Memory B cell (primary cell): ENCODE measurements around the gene SFMBT2.

Experiments used
- ATAC-seq: fragments of 150-1000 bp; cut with Tn5 transposase; 2 replicates; pipeline ENCODE4 v1.10.0; 2021; ENCODE audit warnings: low read depth, mild to moderate bottlenecking, moderate library complexity
- DNase-seq, 2 donors: peaks; one replicate each; pipeline ENCODE4 v3.0.0; 2022; ENCODE audit warnings: low spot score in 2 of 2
- H3K27ac Mint-ChIP-seq: one replicate; pipeline ENCODE4 v1.8.0; 2022; ENCODE audit warnings: mild to moderate bottlenecking, moderate library complexity, mixed read lengths
- H3K27me3 Mint-ChIP-seq: one replicate; pipeline ENCODE4 v1.8.0; 2022; ENCODE audit warnings: mixed read lengths
- H3K36me3 Mint-ChIP-seq: one replicate; pipeline ENCODE4 v1.8.0; 2022; ENCODE audit warnings: mild to moderate bottlenecking, mixed read lengths
- H3K4me1 Mint-ChIP-seq: one replicate; pipeline ENCODE4 v1.8.0; 2022; ENCODE audit warnings: mixed read lengths
- H3K4me3 Mint-ChIP-seq: one replicate; pipeline ENCODE4 v1.8.0; 2022; ENCODE audit warnings: mild to moderate bottlenecking, moderate library complexity, mixed read lengths
- H3K9me3 Mint-ChIP-seq: one replicate; pipeline ENCODE4 v1.8.0; 2022; ENCODE audit warnings: mixed read lengths

SFMBT2 gene

DNA sequence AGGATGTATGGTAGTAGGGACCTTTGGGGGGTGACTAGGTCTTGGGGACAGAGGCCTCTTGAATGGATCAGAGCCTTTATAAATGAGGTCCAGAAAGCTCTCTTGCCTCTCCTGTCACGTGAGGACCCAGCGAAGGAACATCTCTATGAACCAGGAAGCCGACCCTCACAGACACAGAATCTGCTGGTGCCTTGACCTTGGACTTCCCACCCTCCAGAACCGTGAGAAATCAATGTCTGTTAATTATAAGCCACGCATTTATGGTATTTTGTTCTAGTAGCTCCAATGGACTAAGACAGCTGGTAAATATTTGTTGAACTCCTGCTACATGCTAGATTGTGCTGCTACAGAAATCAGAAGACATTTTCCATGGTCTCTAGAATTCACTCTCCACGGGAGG, 276.9 kb downstream of the SFMBT2 start:
- H3K4me1 Mint-ChIP-seq, result peaks cover 4% of the 10 kb centered on the region
- DNase-seq (no peak), ATAC-seq (no peak)
- peaks cover 4% of the 10 kb centered on the region for H3K36me3 Mint-ChIP-seq
- no peaks in the 10 kb centered on the region for H3K9me3 Mint-ChIP-seq
- H3K27me3 Mint-ChIP-seq, result peaks cover 22% of the 10 kb centered on the region
- H3K4me3 Mint-ChIP-seq, result no peak overlapping the region
- no peak overlapping the region for H3K27ac Mint-ChIP-seq

DNA sequence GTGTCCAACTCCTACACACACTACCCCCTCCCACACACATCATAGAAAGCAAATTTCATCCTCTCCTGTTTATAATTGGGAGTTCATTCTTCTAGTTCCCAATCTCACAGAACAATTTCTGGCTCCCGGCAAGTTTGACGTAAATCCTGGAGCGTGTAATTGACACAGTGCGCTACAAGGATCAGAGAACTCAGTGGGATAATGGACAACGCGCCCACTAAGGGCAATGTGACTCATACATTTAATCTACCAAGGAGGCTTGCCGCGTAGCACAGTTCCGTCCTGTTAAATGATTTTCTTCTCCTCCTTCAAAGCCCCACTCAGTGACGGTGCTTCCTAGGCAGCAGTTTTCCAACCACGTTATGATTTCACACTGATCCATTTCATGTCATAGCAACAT, 277.6 kb downstream of the SFMBT2 start:
- peaks cover 22% of the 10 kb centered on the region for H3K27me3 Mint-ChIP-seq
- ATAC-seq, result no peak
- peaks cover 4% of the 10 kb centered on the region for H3K36me3 Mint-ChIP-seq
- peaks cover 4% of the 10 kb centered on the region for H3K4me1 Mint-ChIP-seq
- no peak overlapping the region for H3K4me3 Mint-ChIP-seq
- H3K9me3 Mint-ChIP-seq, result no peaks in the 10 kb centered on the region
- no peak for DNase-seq
- no peak overlapping the region for H3K27ac Mint-ChIP-seq

DNA sequence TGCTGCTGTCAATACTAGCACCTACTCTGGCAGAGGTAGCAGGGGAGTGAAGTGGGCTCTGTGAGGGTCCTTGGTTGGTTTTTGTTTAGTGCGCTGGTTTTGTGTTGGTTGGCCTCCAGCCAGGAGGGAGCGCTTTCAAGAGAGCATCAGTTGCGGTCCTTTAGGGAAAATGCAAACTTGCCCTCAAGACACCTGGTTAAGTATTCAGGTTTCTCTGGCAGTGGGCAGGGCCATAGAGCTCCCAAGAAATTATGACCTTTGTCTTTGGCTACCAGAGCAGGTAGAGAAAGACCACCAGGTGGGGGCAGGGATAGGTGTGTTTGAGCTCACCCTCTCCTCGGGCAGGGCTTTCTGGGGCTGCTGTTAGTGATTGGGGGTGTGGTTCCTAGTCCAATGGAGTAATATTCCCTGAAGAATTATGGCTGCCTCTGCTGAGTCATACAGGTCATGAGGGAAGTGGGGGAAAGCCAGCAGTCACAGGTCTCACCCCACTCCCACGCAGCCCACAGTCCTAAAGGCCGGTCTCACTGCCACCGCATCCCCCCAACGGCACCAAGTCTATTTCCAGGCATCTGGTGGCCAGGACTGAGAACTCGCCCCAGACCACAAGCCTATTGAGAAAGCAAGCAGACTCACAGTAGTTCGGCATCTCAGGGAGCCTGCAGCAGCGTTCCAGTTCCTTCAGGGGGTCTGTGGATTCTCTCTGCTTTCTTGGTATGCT, 280.5 kb downstream of the SFMBT2 start:
- H3K27me3 Mint-ChIP-seq, result peaks cover 15% of the 10 kb centered on the region

DNA sequence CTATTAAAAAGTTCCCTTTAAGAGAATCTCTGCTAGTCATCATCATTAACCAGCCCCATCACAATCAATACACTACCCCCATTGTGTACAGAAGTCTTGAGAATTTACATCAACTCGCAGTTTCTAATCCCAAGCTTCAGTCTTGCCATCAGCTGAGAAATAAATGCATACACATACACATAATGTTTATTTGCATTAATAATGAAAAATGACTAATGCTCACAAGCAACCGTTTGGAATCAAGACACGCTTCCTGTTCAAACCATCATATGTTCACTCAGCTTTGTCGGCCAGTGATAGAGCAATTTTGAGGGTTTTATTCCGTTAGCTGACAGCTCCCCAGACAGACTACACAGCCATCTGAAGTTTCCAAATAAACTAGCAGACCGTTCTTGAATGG, 287.1 kb downstream of the SFMBT2 start:
- Mint-ChIP-seq H3K4me1 (peaks cover 4% of the 10 kb centered on the region), H3K27me3 (peaks cover 3% of the 10 kb centered on the region), H3K36me3 (no peaks in the 10 kb centered on the region), H3K4me3 (no peak overlapping the region), H3K27ac (no peak overlapping the region), H3K9me3 (peaks cover 2% of the 10 kb centered on the region)
- no peak for ATAC-seq
- DNase-seq, result no peak

More for the DNA sequence above, 280.5 kb downstream of the SFMBT2 start:
- Mint-ChIP-seq H3K27ac (no peak overlapping the region), H3K9me3 (no peaks in the 10 kb centered on the region), H3K36me3 (peaks cover 4% of the 10 kb centered on the region), H3K4me3 (no peak overlapping the region), H3K4me1 (peaks cover 4% of the 10 kb centered on the region)
- DNase-seq (no peak), ATAC-seq (no peak)

DNA sequence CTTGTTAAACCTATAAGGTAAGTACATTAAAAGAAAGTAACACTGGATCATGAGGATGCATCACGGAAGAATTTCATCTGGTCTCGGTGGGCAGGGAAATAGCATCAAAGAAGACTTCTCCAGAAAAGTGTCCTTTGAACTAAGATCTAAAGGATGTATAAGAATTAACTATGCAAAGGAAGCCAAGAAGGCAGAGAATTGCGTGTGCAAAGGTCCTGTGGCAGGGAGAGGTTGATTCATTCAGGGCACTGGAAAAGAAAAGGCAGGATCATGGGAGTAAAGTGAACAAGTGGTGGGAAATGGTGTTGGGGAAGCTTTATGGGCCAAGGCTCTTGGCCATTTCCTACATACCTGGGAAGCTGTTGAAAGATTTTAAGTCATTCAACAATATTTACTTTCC, 288.3 kb downstream of the SFMBT2 start:
- ATAC-seq (no peak), DNase-seq (no peak)
- peaks cover 2% of the 10 kb centered on the region for H3K9me3 Mint-ChIP-seq
- peaks cover 7% of the 10 kb centered on the region for H3K4me1 Mint-ChIP-seq
- H3K4me3 Mint-ChIP-seq, result no peak overlapping the region
- H3K27me3 Mint-ChIP-seq, result peaks cover 3% of the 10 kb centered on the region
- no peak overlapping the region for H3K27ac Mint-ChIP-seq
- H3K36me3 Mint-ChIP-seq, result no peaks in the 10 kb centered on the region

DNA sequence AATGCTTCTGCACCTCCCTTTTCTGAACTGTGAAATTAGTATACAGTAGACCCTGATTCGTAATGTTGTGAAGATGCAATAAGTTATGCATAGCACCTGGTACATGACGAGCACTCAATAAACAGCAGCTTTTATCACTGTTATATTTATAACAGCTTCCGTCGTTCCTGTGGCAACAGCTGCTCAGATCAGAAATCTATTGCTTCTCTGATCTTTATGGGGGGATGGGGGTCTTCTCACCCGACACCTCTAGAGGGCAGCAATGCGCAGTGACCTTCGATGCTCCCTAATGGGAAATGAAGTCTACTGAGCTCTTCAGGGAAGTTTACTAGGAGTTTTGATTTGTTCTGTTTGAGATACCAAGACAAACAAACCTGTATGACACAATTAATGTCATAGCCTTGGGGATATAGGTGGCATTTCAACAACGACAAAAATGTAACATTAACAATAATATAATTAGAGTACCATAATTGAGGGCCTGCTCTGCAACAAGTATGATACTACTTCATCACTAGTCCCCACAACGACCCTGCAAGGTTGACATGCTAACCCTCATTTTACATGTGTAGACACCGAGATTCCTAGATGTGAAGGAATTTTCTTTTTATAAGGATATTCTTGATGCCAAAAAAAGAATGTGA, 289.6 kb downstream of the SFMBT2 start:
- H3K9me3 Mint-ChIP-seq, result peaks cover 2% of the 10 kb centered on the region
- no peak overlapping the region for H3K4me3 Mint-ChIP-seq
- DNase-seq (peak; percentile 61 to 63), ATAC-seq (peak; percentile 92)
- H3K36me3 Mint-ChIP-seq, result no peaks in the 10 kb centered on the region
- H3K4me1 Mint-ChIP-seq, result peaks cover 7% of the 10 kb centered on the region
- H3K27me3 Mint-ChIP-seq, result peaks cover 3% of the 10 kb centered on the region
- no peak overlapping the region for H3K27ac Mint-ChIP-seq

DNA sequence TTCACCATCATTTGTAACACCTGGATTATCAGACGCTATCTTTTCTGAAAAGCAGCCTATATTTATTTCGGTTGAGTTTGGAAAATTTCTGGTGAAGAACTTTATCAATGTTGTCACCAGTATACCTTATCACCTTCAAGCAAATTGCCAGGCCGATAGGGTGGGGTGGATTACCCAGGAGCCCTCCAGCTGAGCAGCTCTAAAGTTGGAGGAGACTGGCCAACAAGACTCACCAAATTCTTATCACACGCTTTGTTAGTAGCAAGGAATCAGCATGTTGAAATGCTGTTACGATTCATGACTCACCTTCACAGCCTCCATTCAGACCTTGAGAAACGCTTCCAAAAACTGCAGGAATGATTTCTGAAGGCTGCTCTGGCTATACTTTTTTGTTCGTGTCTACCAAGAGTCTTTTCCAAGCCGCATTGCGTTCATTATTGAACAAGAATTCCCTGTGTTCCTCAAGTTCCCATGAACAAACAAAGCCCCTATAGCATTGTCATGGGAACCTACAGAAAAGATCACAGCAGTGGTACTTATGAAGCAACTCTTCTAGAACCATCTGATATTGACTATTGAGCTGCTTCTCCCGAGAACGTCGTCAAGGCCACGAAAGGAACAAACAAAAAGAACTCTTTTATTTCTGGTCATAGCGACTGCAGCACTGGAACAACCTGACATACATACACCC, 291.4 kb downstream of the SFMBT2 start:
- ATAC-seq, result no peak
- Mint-ChIP-seq H3K36me3 (no peaks in the 10 kb centered on the region), H3K4me1 (peaks cover 7% of the 10 kb centered on the region), H3K9me3 (peaks cover 2% of the 10 kb centered on the region), H3K27me3 (peaks cover 3% of the 10 kb centered on the region), H3K4me3 (no peak overlapping the region), H3K27ac (no peak overlapping the region)
- no peak for DNase-seq

DNA sequence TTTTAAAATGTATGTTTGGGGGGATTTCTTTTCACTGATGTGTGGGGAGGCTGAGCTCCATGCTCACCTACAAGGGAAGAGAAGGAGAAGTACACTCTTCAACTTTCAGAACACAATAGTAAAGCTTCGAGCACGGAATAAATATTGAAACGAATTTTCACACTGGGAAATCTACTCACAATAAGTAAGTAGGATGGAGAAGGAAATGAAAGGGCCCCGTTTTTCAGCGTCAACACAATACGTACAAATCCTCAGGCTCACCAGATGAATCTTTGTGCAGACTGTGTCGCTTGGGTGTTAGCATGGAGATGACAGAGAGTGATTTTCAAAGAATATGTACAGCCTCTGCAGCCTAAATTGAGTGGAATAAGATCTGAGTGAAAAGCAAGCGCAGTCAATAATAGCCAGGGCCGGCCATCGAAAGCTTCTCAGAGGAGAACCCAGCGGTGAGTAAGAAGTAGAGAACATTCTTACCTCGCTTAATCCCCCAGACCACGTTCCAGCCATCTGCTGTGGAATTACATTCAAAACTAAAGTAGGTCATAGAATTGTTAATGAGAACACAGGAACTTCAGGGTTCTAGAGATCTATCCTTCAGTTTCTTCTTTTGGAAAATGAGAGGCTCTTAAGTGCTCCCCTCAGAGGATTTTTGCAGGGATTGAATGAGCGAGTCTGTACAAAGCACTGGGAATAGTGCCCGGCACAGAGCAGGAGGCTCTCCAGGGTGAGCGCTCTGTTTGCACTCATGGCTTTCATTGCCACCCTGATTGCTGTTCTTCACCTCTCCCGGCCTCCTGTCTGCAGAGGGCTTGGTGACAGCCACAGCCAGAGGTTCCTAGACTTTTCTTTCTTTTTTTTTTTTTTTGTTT, 292.8 kb downstream of the SFMBT2 start:
- Mint-ChIP-seq H3K4me1 (peaks cover 7% of the 10 kb centered on the region), H3K27ac (no peak overlapping the region), H3K4me3 (no peak overlapping the region), H3K36me3 (no peaks in the 10 kb centered on the region), H3K27me3 (peaks cover 3% of the 10 kb centered on the region), H3K9me3 (peaks cover 2% of the 10 kb centered on the region)
- DNase-seq, result no peak
- no peak for ATAC-seq

DNA sequence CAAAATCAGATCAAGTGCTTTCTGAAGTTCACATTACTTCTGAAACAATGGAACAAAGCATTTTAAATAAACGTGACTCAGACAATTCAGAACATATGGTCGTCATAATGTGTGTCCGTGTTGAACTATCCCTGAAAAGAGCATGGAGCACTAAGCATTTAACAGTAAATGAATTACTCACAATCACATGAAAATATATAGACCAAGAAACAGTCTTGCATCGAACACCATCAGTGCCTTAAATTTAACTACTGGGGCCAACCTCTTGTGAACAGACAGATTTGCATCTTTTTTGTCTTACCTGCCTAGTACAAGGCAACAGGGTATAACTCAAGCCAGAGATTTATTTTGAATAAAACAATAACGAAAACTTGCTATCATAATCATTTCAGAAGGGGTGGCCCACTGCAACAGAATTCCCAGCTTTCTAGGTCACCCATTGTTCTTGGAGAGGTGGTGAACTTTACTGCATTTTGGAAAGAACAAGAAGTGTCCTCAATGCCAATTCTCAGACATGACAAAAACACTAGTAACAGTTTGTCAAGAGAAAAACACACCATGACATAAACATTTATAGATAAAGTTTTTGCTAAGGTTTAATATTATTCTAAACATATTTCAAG, 293.5 kb downstream of the SFMBT2 start:
- no peak for DNase-seq
- H3K36me3 Mint-ChIP-seq, result no peaks in the 10 kb centered on the region
- H3K9me3 Mint-ChIP-seq, result no peaks in the 10 kb centered on the region
- no peak overlapping the region for H3K4me3 Mint-ChIP-seq
- peaks cover 7% of the 10 kb centered on the region for H3K4me1 Mint-ChIP-seq
- H3K27me3 Mint-ChIP-seq, result no peaks in the 10 kb centered on the region
- H3K27ac Mint-ChIP-seq, result no peak overlapping the region
- no peak for ATAC-seq

DNA sequence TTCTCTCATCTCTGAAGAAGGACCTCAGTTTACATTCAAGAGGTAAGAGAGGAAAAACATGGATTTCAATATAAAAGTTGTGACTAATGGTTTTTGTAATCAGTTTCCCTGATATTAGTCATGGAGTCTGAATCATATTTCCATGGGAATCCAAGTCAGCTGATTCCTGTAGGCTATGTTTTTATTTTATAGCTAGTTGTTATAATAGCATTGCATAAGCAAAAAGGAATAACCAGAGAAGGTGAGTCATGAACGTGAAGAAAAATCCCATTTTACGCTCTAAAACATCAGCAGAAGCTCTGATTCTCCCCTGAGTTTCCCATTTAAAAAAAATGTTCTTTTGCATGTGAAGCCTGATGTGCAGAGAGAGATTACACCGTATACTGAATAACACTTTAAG, 299.3 kb downstream of the SFMBT2 start:
- Mint-ChIP-seq H3K36me3 (no peaks in the 10 kb centered on the region), H3K9me3 (peaks cover 2% of the 10 kb centered on the region), H3K4me3 (no peak overlapping the region), H3K27ac (no peak overlapping the region), H3K4me1 (no peaks in the 10 kb centered on the region), H3K27me3 (peaks cover 3% of the 10 kb centered on the region)
- ATAC-seq, result no peak
- DNase-seq, result no peak

DNA sequence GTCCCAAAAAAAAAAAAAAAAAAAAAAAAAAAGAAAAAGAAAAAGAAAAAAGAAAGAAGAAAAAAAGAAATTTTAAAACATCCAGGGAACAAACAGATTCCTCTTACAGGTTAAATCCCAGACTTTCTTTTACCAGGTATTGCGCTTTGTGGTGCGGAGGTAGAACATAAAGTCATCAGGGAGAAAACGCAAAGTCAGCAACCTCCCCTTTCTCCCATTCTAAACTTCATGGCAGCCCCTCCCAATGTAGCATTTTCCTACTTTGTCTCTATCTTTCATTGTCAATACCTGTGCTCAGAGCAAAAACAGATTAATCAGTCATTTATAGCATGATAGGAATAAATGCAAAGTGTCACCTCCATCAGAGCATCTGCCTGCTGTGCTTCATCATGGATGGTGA, 299.7 kb downstream of the SFMBT2 start:
- no peak for ATAC-seq
- no peak overlapping the region for H3K4me3 Mint-ChIP-seq
- H3K36me3 Mint-ChIP-seq, result no peaks in the 10 kb centered on the region
- H3K9me3 Mint-ChIP-seq, result peaks cover 2% of the 10 kb centered on the region
- no peak overlapping the region for H3K27ac Mint-ChIP-seq
- no peak for DNase-seq
- H3K27me3 Mint-ChIP-seq, result peaks cover 3% of the 10 kb centered on the region
- no peaks in the 10 kb centered on the region for H3K4me1 Mint-ChIP-seq
